HepG2 (cell line): ENCODE measurements around the gene PPP1R27. TPM values are rescaled to one million over a fixed set of nuclear protein-coding genes. Genes with fewer than 3 reads are reported as not detected.
A peak's percentile ranks its signal among the peaks of the same experiment; 100 is the strongest.

ENCODE experiments used
- AHR ChIP-seq: IDR thresholded peaks from 2 replicates; pipeline ENCODE4 v1.6.1; 2018; ENCODE audit warnings: missing genetic modification reagents, missing compliant biosample characterization
- ARID3A ChIP-seq: IDR thresholded peaks from 2 replicates; pipeline ENCODE4 v1.6.1; 2012; ENCODE audit warnings: low read depth, low read length, improper control_type of control experiment
- FOSL2 ChIP-seq: sonication (generic); formaldehyde crosslinking; IDR thresholded peaks from 2 replicates; pipeline ENCODE4 v1.4.0; 2020; ENCODE audit warnings: missing genetic modification reagents
- GLI4 ChIP-seq: sonication (generic); formaldehyde crosslinking; IDR thresholded peaks from 2 replicates; pipeline ENCODE4 v1.5.1; 2020; ENCODE audit warnings: missing genetic modification reagents, mild to moderate bottlenecking, moderate library complexity, borderline replicate concordance
- HOXA7 ChIP-seq: sonication (generic); formaldehyde crosslinking; IDR thresholded peaks from 2 replicates; pipeline ENCODE4 v1.8.1; 2022; ENCODE audit warnings: mild to moderate bottlenecking, missing genetic modification reagents, moderate library complexity
- NFYC ChIP-seq: IDR thresholded peaks from 2 replicates; pipeline ENCODE4 v1.6.1; 2016; ENCODE audit warnings: missing genetic modification reagents, missing compliant biosample characterization
- PPARG ChIP-seq: conservative IDR thresholded peaks from 2 replicates; pipeline ENCODE4 v1.6.1; 2016; ENCODE audit warnings: missing biosample characterization, missing genetic modification reagents
- SKI ChIP-seq: fragments of 450-650 bp; IDR thresholded peaks from one replicate; pipeline ENCODE4 v1.6.1; 2018; ENCODE audit warnings: mild to moderate bottlenecking; ENCODE audit not compliant: partially characterized antibody
- SMYD3 ChIP-seq: sonication (generic); formaldehyde crosslinking; IDR thresholded peaks from 2 replicates; pipeline ENCODE4 v1.8.1; 2023; ENCODE audit warnings: mild to moderate bottlenecking, missing genetic modification reagents
- ZBTB20 ChIP-seq: sonication (generic); formaldehyde crosslinking; IDR thresholded peaks from 2 replicates; pipeline ENCODE4 v1.8.1; 2023; ENCODE audit warnings: missing genetic modification reagents, low read depth, mild to moderate bottlenecking, borderline replicate concordance
- ZBTB25 ChIP-seq: IDR thresholded peaks from 2 replicates; pipeline ENCODE4 v1.6.1; 2018; ENCODE audit warnings: missing genetic modification reagents
- ZBTB34 ChIP-seq: sonication (generic); formaldehyde crosslinking; IDR thresholded peaks from 2 replicates; pipeline ENCODE4 v1.8.0; 2022; ENCODE audit warnings: mild to moderate bottlenecking, missing genetic modification reagents
- ZNF230 ChIP-seq: sonication (generic); formaldehyde crosslinking; IDR thresholded peaks from 2 replicates; pipeline ENCODE4 v1.4.0; 2020; ENCODE audit warnings: mild to moderate bottlenecking, missing genetic modification reagents
- ZNF296 ChIP-seq: sonication (generic); formaldehyde crosslinking; conservative IDR thresholded peaks from 2 replicates; pipeline ENCODE4 v1.5.0; 2020; ENCODE audit warnings: mild to moderate bottlenecking, missing genetic modification reagents
- ZNF552 ChIP-seq: sonication (generic); formaldehyde crosslinking; IDR thresholded peaks from 2 replicates; pipeline ENCODE4 v1.9.0; 2022; ENCODE audit warnings: missing genetic modification reagents, mild to moderate bottlenecking, borderline replicate concordance
- ZNF724P ChIP-seq: sonication (generic); formaldehyde crosslinking; IDR thresholded peaks from 2 replicates; pipeline ENCODE4 v1.8.0; 2022; ENCODE audit warnings: missing genetic modification reagents, borderline replicate concordance
- polyA plus RNA-seq, 8 experiments: library from polyadenylated mRNA; depleted of rRNA in 3 of 8; stranded (reverse) in 7 of 8; unstranded in 1 of 8; fragments of >200 nt; fragmentation: Illumina TruSeq in 4 of 8; extraction: Trizol in 4 of 8; gene quantifications; 2 replicates each; pipeline versions ENCODE4 v1.2.1 to v1.2.3, GENCODE V29; 2011 to 2016; ENCODE audit warnings: low read depth in 4 of 8, missing spikeins in 1 of 8, mixed read lengths in 1 of 8; ENCODE audit not compliant: insufficient read depth in 1 of 8
- total RNA-seq, 5 experiments: library from RNA; depleted of rRNA; stranded (reverse); fragments of >200 nt; fragmentation: Illumina TruSeq; extraction: Trizol; gene quantifications; 2 replicates each; pipeline ENCODE4 v1.2.3, GENCODE V29; 2016; ENCODE audit warnings: low read depth in 1 of 5
- TF ChIP-seq, protein P1 (sequence below): sonication (generic); formaldehyde crosslinking; IDR thresholded peaks from 2 replicates; pipeline ENCODE4 v1.8.0; 2022; ENCODE audit warnings: mild to moderate bottlenecking, missing genetic modification reagents, moderate library complexity
- TF ChIP-seq, protein P2 (sequence below): sonication (generic); formaldehyde crosslinking; IDR thresholded peaks from 2 replicates; pipeline ENCODE4 v1.4.0; 2020; ENCODE audit warnings: missing genetic modification reagents, borderline replicate concordance

The PPP1R27 gene
- total and polyA plus RNA-seq, 2 of the 13 experiments (the other 11 are each of a cell fraction or from before 2014, with no cell fraction given): 0.17 to 1.00 TPM

GRCh38 chr17:81833160-81833920, 1.5 kb downstream of the PPP1R27 start, which contains the start of gene MCRIP1 (continued):
- no peak; the same call in 1 of the 2 replicates for TF ChIP-seq ZBTB20
- TF ChIP-seq ZBTB25 (CRISPR knock-in tag): peak; percentile 92
- TF ChIP-seq ZBTB34 (CRISPR knock-in tag): peak; percentile 81; the same call in 1 of the 2 replicates
- peak; percentile 79 for TF ChIP-seq SMYD3 (CRISPR knock-in tag)
- peak; percentile 91 for TF ChIP-seq ZNF230
- peak; percentile 96; the same call in 1 of the 2 replicates for TF ChIP-seq AHR
- peak; percentile 68; the same call in 1 of the 2 replicates for TF ChIP-seq GLI4 (CRISPR knock-in tag)
- peak; percentile 27; the same call in 1 of the 2 replicates for TF ChIP-seq FOSL2 (CRISPR knock-in tag)
- TF ChIP-seq NFYC (CRISPR knock-in tag): peak; percentile 20
- TF ChIP-seq PPARG (CRISPR knock-in tag): no peak
- TF ChIP-seq ZNF296 (CRISPR knock-in tag): peak; percentile 75
- TF ChIP-seq, protein P1, sequence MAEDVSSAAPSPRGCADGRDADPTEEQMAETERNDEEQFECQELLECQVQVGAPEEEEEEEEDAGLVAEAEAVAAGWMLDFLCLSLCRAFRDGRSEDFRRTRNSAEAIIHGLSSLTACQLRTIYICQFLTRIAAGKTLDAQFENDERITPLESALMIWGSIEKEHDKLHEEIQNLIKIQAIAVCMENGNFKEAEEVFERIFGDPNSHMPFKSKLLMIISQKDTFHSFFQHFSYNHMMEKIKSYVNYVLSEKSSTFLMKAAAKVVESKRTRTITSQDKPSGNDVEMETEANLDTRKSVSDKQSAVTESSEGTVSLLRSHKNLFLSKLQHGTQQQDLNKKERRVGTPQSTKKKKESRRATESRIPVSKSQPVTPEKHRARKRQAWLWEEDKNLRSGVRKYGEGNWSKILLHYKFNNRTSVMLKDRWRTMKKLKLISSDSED (CRISPR knock-in tag): 0 out of 2 replicates have a peak, but pooled peaks have one; percentile 85
- TF ChIP-seq, protein P2, sequence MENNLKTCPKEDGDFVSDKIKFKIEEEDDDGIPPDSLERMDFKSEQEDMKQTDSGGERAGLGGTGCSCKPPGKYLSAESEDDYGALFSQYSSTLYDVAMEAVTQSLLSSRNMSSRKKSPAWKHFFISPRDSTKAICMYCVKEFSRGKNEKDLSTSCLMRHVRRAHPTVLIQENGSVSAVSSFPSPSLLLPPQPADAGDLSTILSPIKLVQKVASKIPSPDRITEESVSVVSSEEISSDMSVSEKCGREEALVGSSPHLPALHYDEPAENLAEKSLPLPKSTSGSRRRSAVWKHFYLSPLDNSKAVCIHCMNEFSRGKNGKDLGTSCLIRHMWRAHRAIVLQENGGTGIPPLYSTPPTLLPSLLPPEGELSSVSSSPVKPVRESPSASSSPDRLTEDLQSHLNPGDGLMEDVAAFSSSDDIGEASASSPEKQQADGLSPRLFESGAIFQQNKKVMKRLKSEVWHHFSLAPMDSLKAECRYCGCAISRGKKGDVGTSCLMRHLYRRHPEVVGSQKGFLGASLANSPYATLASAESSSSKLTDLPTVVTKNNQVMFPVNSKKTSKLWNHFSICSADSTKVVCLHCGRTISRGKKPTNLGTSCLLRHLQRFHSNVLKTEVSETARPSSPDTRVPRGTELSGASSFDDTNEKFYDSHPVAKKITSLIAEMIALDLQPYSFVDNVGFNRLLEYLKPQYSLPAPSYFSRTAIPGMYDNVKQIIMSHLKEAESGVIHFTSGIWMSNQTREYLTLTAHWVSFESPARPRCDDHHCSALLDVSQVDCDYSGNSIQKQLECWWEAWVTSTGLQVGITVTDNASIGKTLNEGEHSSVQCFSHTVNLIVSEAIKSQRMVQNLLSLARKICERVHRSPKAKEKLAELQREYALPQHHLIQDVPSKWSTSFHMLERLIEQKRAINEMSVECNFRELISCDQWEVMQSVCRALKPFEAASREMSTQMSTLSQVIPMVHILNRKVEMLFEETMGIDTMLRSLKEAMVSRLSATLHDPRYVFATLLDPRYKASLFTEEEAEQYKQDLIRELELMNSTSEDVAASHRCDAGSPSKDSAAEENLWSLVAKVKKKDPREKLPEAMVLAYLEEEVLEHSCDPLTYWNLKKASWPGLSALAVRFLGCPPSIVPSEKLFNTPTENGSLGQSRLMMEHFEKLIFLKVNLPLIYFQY (CRISPR knock-in tag): 0 out of 2 replicates have a peak, but pooled peaks have one; percentile 58
- TF ChIP-seq ZNF724P: no peak; the same call in 1 of the 2 replicates
- no peak for TF ChIP-seq HOXA7 (CRISPR knock-in tag)
- no peak for TF ChIP-seq SKI
- no peak for TF ChIP-seq ARID3A
- TF ChIP-seq ZNF552: 0 out of 2 replicates have a peak, but pooled peaks have one; percentile 35
